ENCODE measurements around the gene PAIP2B. TPM values are rescaled to one million over a fixed set of nuclear protein-coding genes. Genes with fewer than 3 reads are reported as not detected.

Gene PAIP2B
- polyA plus RNA-seq, 1 of the 3 experiments (the other 2 are of a cell fraction), result 0.20 TPM

- peaks cover 6% of the 10 kb centered on the region for H3F3A ChIP-seq (replicated peaks; ENCODE audit: insufficient read depth)
- CTCF ChIA-PET, result interaction anchor here (0.6 to 3.8 kb wide), 12 partner anchors 17 to 234 kb away, joined by 3 to 24 read pairs (median 4); partner anchors contain the start of gene PAIP2B
- H2AFZ ChIP-seq (ENCODE audit: low read depth), result peak overlapping the region; percentile 74; the same call in 1 of the 2 replicates
Observed at GRCh38 chr2:71275939-71276310, 49.0 kb upstream of the PAIP2B start.

More at GRCh38 chr2:71275939-71276310, 49.0 kb upstream of the PAIP2B start:
- no peak for DNase-seq
- no peaks in the 10 kb centered on the region for H3K9me3 ChIP-seq
- TF ChIP-seq SMC3 (IDR thresholded peaks at IDR 0.05; ENCODE audit: low read depth, low read length) (no peak), RXRA (IDR thresholded peaks at IDR 0.05; ENCODE audit: borderline replicate concordance, low read depth) (no peak), GATA2 (CRISPR knock-in tag; IDR thresholded peaks at IDR 0.05) (no peak), SIN3A (IDR thresholded peaks at IDR 0.05; ENCODE audit: borderline replicate concordance, low read depth, low read length) (no peak), TEAD4 (IDR thresholded peaks at IDR 0.05; ENCODE audit: borderline replicate concordance, insufficient read depth) (no peak), EZH2phosphoT487 (IDR thresholded peaks at IDR 0.05; ENCODE audit: borderline replicate concordance, low read depth) (no peak), PBX3 (IDR thresholded peaks at IDR 0.05) (no peak), TAF1 (IDR thresholded peaks at IDR 0.05; ENCODE audit: borderline replicate concordance, low read depth, low read length) (no peak), MAX (IDR thresholded peaks at IDR 0.05; ENCODE audit: low read depth) (no peak), NRF1 (IDR thresholded peaks at IDR 0.05; ENCODE audit: low read depth, low read length) (no peak), FOSL2 (IDR thresholded peaks at IDR 0.05; ENCODE audit: borderline replicate concordance, low read depth) (no peak), YY1 (IDR thresholded peaks at IDR 0.05; ENCODE audit: low read depth) (no peak)
- TF ChIP-seq, protein P1, sequence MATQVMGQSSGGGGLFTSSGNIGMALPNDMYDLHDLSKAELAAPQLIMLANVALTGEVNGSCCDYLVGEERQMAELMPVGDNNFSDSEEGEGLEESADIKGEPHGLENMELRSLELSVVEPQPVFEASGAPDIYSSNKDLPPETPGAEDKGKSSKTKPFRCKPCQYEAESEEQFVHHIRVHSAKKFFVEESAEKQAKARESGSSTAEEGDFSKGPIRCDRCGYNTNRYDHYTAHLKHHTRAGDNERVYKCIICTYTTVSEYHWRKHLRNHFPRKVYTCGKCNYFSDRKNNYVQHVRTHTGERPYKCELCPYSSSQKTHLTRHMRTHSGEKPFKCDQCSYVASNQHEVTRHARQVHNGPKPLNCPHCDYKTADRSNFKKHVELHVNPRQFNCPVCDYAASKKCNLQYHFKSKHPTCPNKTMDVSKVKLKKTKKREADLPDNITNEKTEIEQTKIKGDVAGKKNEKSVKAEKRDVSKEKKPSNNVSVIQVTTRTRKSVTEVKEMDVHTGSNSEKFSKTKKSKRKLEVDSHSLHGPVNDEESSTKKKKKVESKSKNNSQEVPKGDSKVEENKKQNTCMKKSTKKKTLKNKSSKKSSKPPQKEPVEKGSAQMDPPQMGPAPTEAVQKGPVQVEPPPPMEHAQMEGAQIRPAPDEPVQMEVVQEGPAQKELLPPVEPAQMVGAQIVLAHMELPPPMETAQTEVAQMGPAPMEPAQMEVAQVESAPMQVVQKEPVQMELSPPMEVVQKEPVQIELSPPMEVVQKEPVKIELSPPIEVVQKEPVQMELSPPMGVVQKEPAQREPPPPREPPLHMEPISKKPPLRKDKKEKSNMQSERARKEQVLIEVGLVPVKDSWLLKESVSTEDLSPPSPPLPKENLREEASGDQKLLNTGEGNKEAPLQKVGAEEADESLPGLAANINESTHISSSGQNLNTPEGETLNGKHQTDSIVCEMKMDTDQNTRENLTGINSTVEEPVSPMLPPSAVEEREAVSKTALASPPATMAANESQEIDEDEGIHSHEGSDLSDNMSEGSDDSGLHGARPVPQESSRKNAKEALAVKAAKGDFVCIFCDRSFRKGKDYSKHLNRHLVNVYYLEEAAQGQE (IDR thresholded peaks at IDR 0.05; ENCODE audit: low read depth, low read length), result no peak
- TF ChIP-seq, protein P2, sequence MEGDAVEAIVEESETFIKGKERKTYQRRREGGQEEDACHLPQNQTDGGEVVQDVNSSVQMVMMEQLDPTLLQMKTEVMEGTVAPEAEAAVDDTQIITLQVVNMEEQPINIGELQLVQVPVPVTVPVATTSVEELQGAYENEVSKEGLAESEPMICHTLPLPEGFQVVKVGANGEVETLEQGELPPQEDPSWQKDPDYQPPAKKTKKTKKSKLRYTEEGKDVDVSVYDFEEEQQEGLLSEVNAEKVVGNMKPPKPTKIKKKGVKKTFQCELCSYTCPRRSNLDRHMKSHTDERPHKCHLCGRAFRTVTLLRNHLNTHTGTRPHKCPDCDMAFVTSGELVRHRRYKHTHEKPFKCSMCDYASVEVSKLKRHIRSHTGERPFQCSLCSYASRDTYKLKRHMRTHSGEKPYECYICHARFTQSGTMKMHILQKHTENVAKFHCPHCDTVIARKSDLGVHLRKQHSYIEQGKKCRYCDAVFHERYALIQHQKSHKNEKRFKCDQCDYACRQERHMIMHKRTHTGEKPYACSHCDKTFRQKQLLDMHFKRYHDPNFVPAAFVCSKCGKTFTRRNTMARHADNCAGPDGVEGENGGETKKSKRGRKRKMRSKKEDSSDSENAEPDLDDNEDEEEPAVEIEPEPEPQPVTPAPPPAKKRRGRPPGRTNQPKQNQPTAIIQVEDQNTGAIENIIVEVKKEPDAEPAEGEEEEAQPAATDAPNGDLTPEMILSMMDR (IDR thresholded peaks at IDR 0.05), result no peak
- H3K4me3 ChIP-seq (ENCODE audit: low read depth in 2 of 2, low read length in 1 of 2), result peak overlapping the region; percentile 61 to 67
- no peak overlapping the region for H3K9ac ChIP-seq
- POLR2A ChIA-PET, result interaction anchor here (0.7 to 1.3 kb wide), 2 partner anchors 36 to 56 kb away, joined by 4 to 6 read pairs; partner anchors contain the start of gene ZNF638
- H3K27me3 ChIP-seq (ENCODE audit: insufficient read depth), result no peaks in the 10 kb centered on the region; the same call in 1 of the 2 replicates
- peaks cover 0 to 2% of the 10 kb centered on the region in 2 experiments; a peak in 2 of 4 replicates for H3K4me1 ChIP-seq (ENCODE audit: control insufficient read depth in 1 of 2, insufficient read depth in 2 of 2, low read depth in 1 of 2, low read length in 1 of 2)
- H3K9me2 ChIP-seq, result no peaks in the 10 kb centered on the region
- H3K4me2 ChIP-seq, result peak overlapping the region; percentile 89
- no peaks in the 10 kb centered on the region for H4K20me1 ChIP-seq (ENCODE audit: insufficient read depth)
- 34% methylated on average over 8 of the region's 8 CpGs for WGBS (ENCODE audit: low lambda C conversion rate)
- no peaks in the 10 kb centered on the region for H3K36me3 ChIP-seq (replicated peaks in 1 of 2; ENCODE audit: control insufficient read depth in 1 of 2, insufficient read depth in 2 of 2, low read length in 1 of 2)
- no peaks in the 10 kb centered on the region for H3K79me2 ChIP-seq (ENCODE audit: insufficient read depth)
- H3K27ac ChIP-seq (ENCODE audit: low read depth in 2 of 2, low read length in 1 of 2), result no peak overlapping the region
